Cardiac atrium fibroblast (primary cell): Measurements from ENCODE around the gene IFT27. TPM values are rescaled to one million over a fixed set of nuclear protein-coding genes. Genes with fewer than 3 reads are reported as not detected.

Experiments
- total RNA-seq: library from RNA; depleted of rRNA; stranded (reverse); fragments of >200 nt; gene quantifications from 2 replicates; pipeline ENCODE4 v1.2.3, GENCODE V29; 2015

Gene IFT27
- total RNA-seq: 8.4 and 17.9 TPM in 2 replicates

GRCh38 chr22:36775964-36776669, at the start of gene IFT27:
Gene IFT27 (minus strand): TSS chr22:36776119. CDS start chr22:36775707, 412 bp downstream.

GRCh38 chr22:36816636-36817524, 41.0 kb upstream of the IFT27 start, which contains the start of gene PVALB:
Gene PVALB (minus strand): TSS chr22:36817035. CDS start chr22:36817005, 30 bp downstream.

Other genes starting within 250 kb of the IFT27 start
- gene EIF3D, start 247.0 kb downstream of the IFT27 start, total RNA-seq: 209 and 259 TPM in 2 replicates
- gene CACNG2, start 72.4 kb downstream of the IFT27 start, total RNA-seq: not detected in 2 replicates
- not detected in 2 replicates for gene PVALB, start 40.9 kb upstream of the IFT27 start, total RNA-seq
- gene NCF4, start 84.9 kb upstream of the IFT27 start, total RNA-seq: not detected in 2 replicates
- 0.18 and 2.6 TPM in 2 replicates for gene CSF2RB, start 137.5 kb upstream of the IFT27 start, total RNA-seq
- gene TST, start 243.3 kb upstream of the IFT27 start, total RNA-seq: 49.4 and 56.7 TPM in 2 replicates
- gene MPST, start 243.6 kb upstream of the IFT27 start, total RNA-seq: 109 and 111 TPM in 2 replicates